Measurements from ENCODE around the gene COQ10B.
A peak's percentile ranks its signal among the peaks of the same experiment; 100 is the strongest.
"Not testable (repeated sequence)": the region's sequence is repeated elsewhere in the genome, so short reads cannot be mapped to it uniquely, and the experiment has no call there.

The COQ10B gene

GRCh38 chr2:197453123-197453913 lies at the start of gene COQ10B:
Gene COQ10B, plus strand, starts transcription at chr2:197453552. Its CDS starts 9 bp downstream, at chr2:197453561.
- peak; percentile 79 for TF ChIP-seq POLR2A (IDR thresholded peaks at IDR 0.05; ENCODE audit: low read depth, low read length)
- FAIRE-seq (peak; percentile 95), DNase-seq (ENCODE audit: insufficient read length, low spot score) (peak; percentile 88)

DNA sequence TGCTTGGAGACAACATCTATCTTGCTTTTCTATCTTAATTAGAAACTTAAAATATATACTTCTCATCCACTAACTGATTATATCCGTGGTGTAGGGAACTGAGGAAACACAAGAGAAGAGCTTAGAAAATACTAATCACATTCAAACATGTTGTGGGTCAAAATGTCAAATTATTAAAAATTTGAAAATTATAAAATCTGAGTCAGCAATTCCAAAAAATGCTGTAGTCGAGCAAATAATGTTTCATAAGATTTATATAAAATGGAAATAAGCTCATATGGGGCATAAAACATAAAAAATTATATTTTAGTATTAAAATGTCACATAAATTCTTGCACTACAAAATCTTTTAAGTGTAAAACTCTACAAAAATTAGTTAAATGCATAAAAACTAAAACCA lies 47.8 kb upstream of the COQ10B start:
- DNase-seq (ENCODE audit: insufficient read length, low spot score) (no peak), FAIRE-seq (no peak)
- no peak for TF ChIP-seq POLR2A (IDR thresholded peaks at IDR 0.05; ENCODE audit: low read depth, low read length)

GRCh38 chr2:197414039-197414438 lies 39.3 kb upstream of the COQ10B start:
- no peak for FAIRE-seq
- no peak for DNase-seq (ENCODE audit: insufficient read length, low spot score)
- TF ChIP-seq POLR2A (IDR thresholded peaks at IDR 0.05; ENCODE audit: low read depth, low read length): no peak

GRCh38 chr2:197414515-197414914 lies 38.8 kb upstream of the COQ10B start:
- no peak for DNase-seq (ENCODE audit: insufficient read length, low spot score)

DNA sequence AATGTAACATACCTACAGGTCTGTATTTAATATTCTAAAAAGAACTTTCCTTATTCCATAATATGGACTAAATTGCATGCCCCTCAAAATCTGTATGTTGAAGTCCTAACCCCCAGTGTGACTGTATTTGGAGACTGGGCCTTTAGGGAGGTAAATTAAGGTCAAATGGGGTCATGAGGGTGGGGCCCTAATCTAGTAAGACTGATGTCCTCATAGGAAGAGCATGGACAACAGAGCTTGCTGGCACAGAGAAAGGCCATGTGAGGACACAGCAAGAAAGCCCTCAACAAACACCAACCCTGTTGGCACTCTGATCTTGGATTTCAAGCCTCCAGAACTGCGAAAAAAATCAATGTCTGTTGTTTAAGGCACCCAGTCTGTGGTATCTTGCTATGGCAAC lies 37.1 kb upstream of the COQ10B start:
- FAIRE-seq (no peak), DNase-seq (ENCODE audit: insufficient read length, low spot score) (no peak)
- no peak for TF ChIP-seq POLR2A (IDR thresholded peaks at IDR 0.05; ENCODE audit: low read depth, low read length)

More at GRCh38 chr2:197414515-197414914, 38.8 kb upstream of the COQ10B start:
- FAIRE-seq: no peak
- TF ChIP-seq POLR2A (IDR thresholded peaks at IDR 0.05; ENCODE audit: low read depth, low read length): no peak

DNA sequence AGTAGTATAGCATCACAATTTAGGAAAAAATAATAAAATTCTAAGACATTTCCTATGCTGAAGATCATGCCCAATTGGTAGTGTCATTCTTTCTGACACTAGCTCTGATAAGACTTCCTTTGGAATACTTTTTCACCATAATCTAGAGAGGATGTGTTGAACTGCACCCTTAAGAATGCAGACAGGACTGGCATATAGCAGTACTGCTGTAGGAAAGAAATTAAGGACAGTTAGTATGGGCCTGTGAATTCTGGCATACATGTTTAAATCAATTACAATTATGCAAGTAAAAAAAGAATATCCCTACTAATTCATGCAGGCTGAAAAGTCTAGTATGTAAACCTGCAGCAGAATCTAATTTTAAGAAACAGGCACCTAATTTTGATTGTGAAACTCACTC lies 33.9 kb upstream of the COQ10B start:
- no peak for TF ChIP-seq POLR2A (IDR thresholded peaks at IDR 0.05; ENCODE audit: low read depth, low read length)
- FAIRE-seq (no peak), DNase-seq (ENCODE audit: insufficient read length, low spot score) (no peak)

GRCh38 chr2:197423307-197423706 lies 30.0 kb upstream of the COQ10B start:
- no peak for DNase-seq (ENCODE audit: insufficient read length, low spot score)
- no peak for FAIRE-seq
- TF ChIP-seq POLR2A (IDR thresholded peaks at IDR 0.05; ENCODE audit: low read depth, low read length): no peak

DNA sequence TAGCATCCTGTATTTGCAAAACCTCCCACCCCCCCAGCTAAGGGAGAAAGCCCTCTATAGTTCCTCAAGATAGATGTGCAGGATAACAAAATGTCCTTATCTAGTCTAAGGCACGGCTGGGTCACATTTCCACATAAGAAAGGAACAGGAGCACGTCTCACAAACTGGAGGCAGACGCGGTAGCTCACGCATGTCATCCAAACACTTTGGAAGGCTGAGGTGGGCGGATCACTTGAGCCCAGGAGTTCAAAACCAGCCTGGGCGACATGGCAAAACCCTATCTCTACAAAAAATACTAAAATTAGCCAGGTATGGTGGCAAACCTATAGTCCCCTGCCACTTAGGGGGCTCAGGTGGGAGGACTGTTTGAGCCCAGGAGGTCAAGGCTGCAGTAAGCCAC lies 27.8 kb upstream of the COQ10B start:
- no peak for TF ChIP-seq POLR2A (IDR thresholded peaks at IDR 0.05; ENCODE audit: low read depth, low read length)
- FAIRE-seq (no peak), DNase-seq (ENCODE audit: insufficient read length, low spot score) (no peak)

DNA sequence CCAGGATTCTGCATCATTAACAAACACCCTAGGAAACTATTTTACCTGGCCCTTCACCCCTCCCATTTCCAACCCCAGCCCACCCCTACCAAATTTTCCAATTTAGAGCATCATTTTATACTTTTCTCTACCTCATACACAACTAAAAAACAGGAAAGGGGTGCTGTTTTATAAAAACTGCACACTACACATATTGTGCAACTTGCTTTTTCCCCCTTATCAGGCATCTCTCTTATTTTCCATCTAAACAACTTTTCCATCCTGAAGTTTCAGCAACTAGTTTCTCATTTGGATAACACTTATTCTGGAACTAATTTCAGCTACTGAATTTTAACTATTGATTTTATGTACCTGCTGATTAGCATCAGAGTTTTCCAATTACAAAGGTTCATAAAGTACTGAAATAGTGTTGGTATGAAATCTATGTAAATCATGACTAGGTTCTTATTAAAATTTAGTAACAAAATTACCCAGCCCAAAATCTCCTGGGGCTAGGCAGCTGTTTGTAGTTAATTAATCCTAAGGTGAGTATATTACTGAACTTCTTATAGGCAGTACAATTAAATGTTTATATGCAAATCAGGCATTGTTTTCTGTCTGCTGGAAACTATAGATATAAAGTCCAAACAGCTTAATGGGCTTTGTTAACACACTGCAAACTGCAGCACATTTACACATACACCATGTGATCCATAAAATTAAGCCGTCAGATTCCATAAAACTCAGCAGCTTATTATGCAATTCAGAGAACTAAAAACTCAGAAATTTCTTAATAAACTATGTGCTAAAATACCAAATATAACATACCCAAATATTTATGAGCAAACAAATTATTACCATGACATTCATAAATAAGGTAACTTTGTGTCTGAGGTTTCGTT lies 26.4 kb upstream of the COQ10B start:
- no peak for DNase-seq (ENCODE audit: insufficient read length, low spot score)
- FAIRE-seq: no peak
- no peak for TF ChIP-seq POLR2A (IDR thresholded peaks at IDR 0.05; ENCODE audit: low read depth, low read length)

GRCh38 chr2:197427986-197428385 lies 25.4 kb upstream of the COQ10B start:
- no peak for FAIRE-seq
- DNase-seq (ENCODE audit: insufficient read length, low spot score): no peak

DNA sequence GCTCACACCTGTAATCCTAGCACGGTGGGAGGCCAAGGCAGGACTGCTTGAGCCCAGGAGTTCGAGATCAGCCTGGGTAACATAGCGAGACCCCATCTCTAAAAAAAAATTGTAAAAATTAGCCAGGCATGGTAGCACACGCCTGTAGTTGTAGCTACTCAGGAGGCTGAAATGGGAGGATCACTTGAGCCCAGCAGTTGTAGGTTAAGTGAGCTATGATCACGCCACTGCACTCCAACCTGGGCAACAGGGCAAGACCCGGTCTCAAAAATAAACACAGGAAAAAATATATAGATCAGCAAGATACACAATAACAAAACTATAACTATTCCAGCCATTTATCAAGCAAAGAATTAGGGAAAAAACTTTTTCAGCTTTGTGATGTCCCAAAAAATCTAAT lies 21.5 kb upstream of the COQ10B start:
- no peak for TF ChIP-seq POLR2A (IDR thresholded peaks at IDR 0.05; ENCODE audit: low read depth, low read length)
- FAIRE-seq: no peak
- DNase-seq (ENCODE audit: insufficient read length, low spot score): no peak

More at GRCh38 chr2:197427986-197428385, 25.4 kb upstream of the COQ10B start:
- no peak for TF ChIP-seq POLR2A (IDR thresholded peaks at IDR 0.05; ENCODE audit: low read depth, low read length)

- FAIRE-seq; DNase-seq (ENCODE audit: insufficient read length, low spot score): not testable (repeated sequence)
Observed at GRCh38 chr2:197432527-197432926, 20.8 kb upstream of the COQ10B start.

DNA sequence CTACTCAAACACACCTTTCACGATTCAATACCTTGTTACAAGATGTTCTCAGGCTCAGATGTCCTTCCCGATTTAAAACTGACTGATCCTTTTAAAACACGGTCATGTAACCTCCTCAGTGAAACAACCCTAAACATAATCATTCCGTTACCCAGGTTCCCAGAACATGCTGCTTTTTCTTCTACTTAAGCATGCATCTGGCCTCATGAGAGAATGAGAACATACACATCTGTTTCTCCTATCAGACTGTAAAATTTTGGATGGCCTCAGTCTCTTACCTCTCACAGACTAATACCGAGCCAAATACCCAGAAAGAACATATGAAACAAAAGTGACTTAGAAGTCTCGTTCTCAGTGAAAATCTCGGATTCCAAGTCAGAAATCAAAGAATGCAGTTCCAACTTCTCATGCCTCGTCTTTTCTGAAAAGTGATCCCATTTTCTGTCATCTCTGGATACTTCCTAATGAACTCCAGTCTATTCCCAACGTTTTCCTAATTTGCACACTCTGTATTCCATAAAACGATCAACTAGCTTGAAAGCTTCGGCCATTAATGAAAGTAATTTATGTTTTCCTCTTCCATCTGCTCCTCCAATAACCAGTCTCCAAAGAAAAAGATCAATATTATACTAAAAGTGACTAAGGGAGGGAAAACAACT lies 19.4 kb upstream of the COQ10B start:
- FAIRE-seq (no peak), DNase-seq (ENCODE audit: insufficient read length, low spot score) (no peak)
- no peak for TF ChIP-seq POLR2A (IDR thresholded peaks at IDR 0.05; ENCODE audit: low read depth, low read length)

Data from H54 (cell line).